H1 (cell line): ENCODE results near the gene ZNF687. TPM values are rescaled to one million over a fixed set of nuclear protein-coding genes. Genes with fewer than 3 reads are reported as not detected.

Experiments used
- CTCF ChIA-PET: fragments of 300-600 bp; sonication (Branson Sonifier 250); formaldehyde crosslinking; loops from one replicate; lab custom pipeline; 2021; ENCODE audit not compliant: partially characterized antibody; lab: Charles Lee
- POLR2A ChIA-PET: fragments of 300-600 bp; sonication (Branson Sonifier 250); formaldehyde crosslinking; loops from one replicate; lab custom pipeline; 2021; ENCODE audit warnings: inconsistent platforms; ENCODE audit not compliant: partially characterized antibody; lab: Charles Lee
- DNase-seq, 2 experiments: peaks; one replicate each; pipeline versions ENCODE4 v3.0.0 to v3.0.0-alpha.2; 2010 to 2022; ENCODE audit warnings: low spot score in 2 of 2, low read depth in 1 of 2, mixed read lengths in 1 of 2
- FAIRE-seq: peaks from 2 replicates; lab custom pipeline; 2011; peaks lifted over from hg19 to GRCh38; lab: Jason Lieb, UNC
- H2AFZ ChIP-seq: 2 replicates; pipeline ENCODE4 v1.8.1; 2012; ENCODE audit warnings: low read length, inconsistent platforms
- H2AK5ac ChIP-seq: 2 replicates; pipeline ENCODE4 v1.6.1; 2013; ENCODE audit warnings: low read depth, low read length
- H2BK120ac ChIP-seq: replicated peaks from 2 replicates; pipeline ENCODE3; 2013; ENCODE audit warnings: low read depth, low read length, inconsistent platforms
- H2BK12ac ChIP-seq: 2 replicates; pipeline ENCODE4 v1.6.1; 2013; ENCODE audit warnings: low read depth, low read length
- H2BK15ac ChIP-seq: 2 replicates; pipeline ENCODE4 v1.6.1; 2013; ENCODE audit warnings: low read length
- H2BK20ac ChIP-seq: 2 replicates; pipeline ENCODE4 v1.6.1; 2013; ENCODE audit warnings: low read length
- H2BK5ac ChIP-seq: 2 replicates; pipeline ENCODE4 v1.6.1; 2013; ENCODE audit warnings: low read depth, low read length
- H3K14ac ChIP-seq: 2 replicates; pipeline ENCODE4 v1.6.1; 2013; ENCODE audit warnings: inconsistent platforms; ENCODE audit not compliant: insufficient read length
- H3K18ac ChIP-seq: 2 replicates; pipeline ENCODE4 v1.6.1; 2013; ENCODE audit warnings: low read length; ENCODE audit errors: extremely low read depth
- H3K23ac ChIP-seq: 2 replicates; pipeline ENCODE4 v1.6.1; 2013; ENCODE audit warnings: inconsistent platforms; ENCODE audit not compliant: insufficient read length
- H3K23me2 ChIP-seq: 2 replicates; pipeline ENCODE4 v1.6.1; 2013; ENCODE audit warnings: low read depth, low read length
- H3K27ac ChIP-seq: 2 replicates; pipeline ENCODE4 v1.6.1; 2011; ENCODE audit warnings: low read depth, low read length, inconsistent platforms
- H3K27me3 ChIP-seq, 4 experiments: replicated peaks in 1 of 4; 1 replicate in 1 of 4; 2 replicates in 3 of 4; pipeline versions ENCODE4 v1.6.1 to v1.8.1; 2011 to 2013; ENCODE audit warnings: low read length in 3 of 4, mild to moderate bottlenecking in 3 of 4, inconsistent platforms in 2 of 4, mixed read lengths in 2 of 4, moderate library complexity in 1 of 4; ENCODE audit not compliant: control insufficient read depth in 3 of 4, insufficient read depth in 3 of 4; ENCODE audit errors: extremely low read depth in 1 of 4
- H3K36me3 ChIP-seq, 4 experiments: 2 replicates each; pipeline versions ENCODE4 v1.6.1 to v1.8.1; 2011 to 2013; ENCODE audit warnings: mild to moderate bottlenecking in 4 of 4, low read length in 3 of 4, moderate library complexity in 2 of 4, control low read depth in 1 of 4, inconsistent platforms in 1 of 4; ENCODE audit not compliant: insufficient read depth in 4 of 4, control insufficient read depth in 2 of 4
- H3K4ac ChIP-seq: replicated peaks from 2 replicates; pipeline ENCODE3; 2013; ENCODE audit warnings: low read length, low read depth, mixed read lengths, inconsistent platforms; ENCODE audit not compliant: insufficient read length
- H3K4me1 ChIP-seq, 4 experiments: replicated peaks in 1 of 4; 1 replicate in 1 of 4; 2 replicates in 3 of 4; pipeline versions ENCODE4 v1.6.1 to v1.8.1; 2011 to 2013; ENCODE audit warnings: low read length in 3 of 4, inconsistent platforms in 2 of 4, mixed read lengths in 1 of 4; ENCODE audit not compliant: insufficient read depth in 4 of 4, control insufficient read depth in 3 of 4
- H3K4me2 ChIP-seq, 2 experiments: 2 replicates each; pipeline versions ENCODE4 v1.6.1 to v1.8.1; 2011 to 2013; ENCODE audit warnings: low read depth in 2 of 2, low read length in 2 of 2, control low read depth in 1 of 2, inconsistent platforms in 1 of 2, mild to moderate bottlenecking in 1 of 2; ENCODE audit not compliant: insufficient read depth in 1 of 2
- H3K4me3 ChIP-seq, 4 experiments: fragments of 200-600, 300-600 bp in 1 of 4; sonication (generic), shearing (Covaris generic), sonication (Bioruptor Twin) in 1 of 4; 2 replicates each; pipeline versions ENCODE4 v1.5.1 to v1.8.1; 2011 to 2016; ENCODE audit warnings: low read length in 4 of 4, low read depth in 3 of 4, control low read depth in 2 of 4, inconsistent platforms in 2 of 4, mild to moderate bottlenecking in 2 of 4, mixed read lengths in 1 of 4, moderate library complexity in 1 of 4; ENCODE audit not compliant: insufficient read depth in 2 of 4; ENCODE audit errors: extremely low read depth in 1 of 4
- H3K56ac ChIP-seq: replicated peaks from 2 replicates; pipeline ENCODE3; 2013; ENCODE audit warnings: low read depth, mild to moderate bottlenecking, mixed read lengths, low read length, inconsistent platforms; ENCODE audit not compliant: insufficient read length
- H3K79me1 ChIP-seq: 2 replicates; pipeline ENCODE4 v1.6.1; 2013; ENCODE audit warnings: low read depth, low read length, control low read depth
- H3K79me2 ChIP-seq, 2 experiments: 2 replicates each; pipeline versions ENCODE4 v1.6.1 to v1.8.1; 2012 to 2013; ENCODE audit warnings: low read length in 2 of 2, mild to moderate bottlenecking in 2 of 2, inconsistent platforms in 1 of 2; ENCODE audit not compliant: insufficient read depth in 2 of 2, control insufficient read depth in 1 of 2
- H3K9ac ChIP-seq, 4 experiments: replicated peaks in 1 of 4; 1 replicate in 1 of 4; 2 replicates in 3 of 4; pipeline versions ENCODE4 v1.6.1 to v1.8.1; 2011 to 2013; ENCODE audit warnings: low read depth in 3 of 4, low read length in 3 of 4, control low read depth in 2 of 4, mild to moderate bottlenecking in 2 of 4, moderate library complexity in 2 of 4, inconsistent platforms in 1 of 4; ENCODE audit errors: extremely low read depth in 1 of 4
- H3K9me3 ChIP-seq, 2 experiments: 2 replicates each; pipeline versions ENCODE4 v1.6.1 to v1.8.1; 2012 to 2013; ENCODE audit warnings: mild to moderate bottlenecking in 2 of 2, moderate library complexity in 2 of 2, control low read depth in 1 of 2, inconsistent platforms in 1 of 2, low read depth in 1 of 2, low read length in 1 of 2, mixed read lengths in 1 of 2; ENCODE audit not compliant: insufficient read depth in 2 of 2
- H4K20me1 ChIP-seq, 2 experiments: replicated peaks in 1 of 2; 2 replicates each; pipeline versions ENCODE3 to v1.8.1; 2011 to 2013; ENCODE audit warnings: inconsistent platforms in 2 of 2, low read length in 2 of 2, mild to moderate bottlenecking in 1 of 2; ENCODE audit not compliant: insufficient read depth in 2 of 2, control insufficient read depth in 1 of 2
- H4K5ac ChIP-seq: 2 replicates; pipeline ENCODE4 v1.6.1; 2013; ENCODE audit warnings: low read length, low read depth, mixed read lengths, inconsistent platforms; ENCODE audit not compliant: insufficient read length
- H4K8ac ChIP-seq: 2 replicates; pipeline ENCODE4 v1.8.0; 2013; ENCODE audit warnings: mild to moderate bottlenecking, moderate library complexity, low read length, inconsistent platforms; ENCODE audit not compliant: insufficient read depth; ENCODE audit errors: extremely low read depth
- H4K91ac ChIP-seq: replicated peaks from 2 replicates; pipeline ENCODE3; 2013; ENCODE audit warnings: low read length, mixed read lengths, inconsistent platforms; ENCODE audit not compliant: insufficient read length
- CBX8 ChIP-seq: fragments of 300-800, 300-1000 bp; sonication (generic); IDR thresholded peaks from 2 replicates; pipeline ENCODE4 v1.7.1; 2016; ENCODE audit warnings: low read depth, low read length, borderline replicate concordance
- CREB1 ChIP-seq: IDR thresholded peaks from 2 replicates; pipeline ENCODE4 v1.6.1; 2012; ENCODE audit warnings: inconsistent platforms
- EP300 ChIP-seq, 2 experiments: IDR thresholded peaks; 1 replicate in 1 of 2; 2 replicates in 1 of 2; pipeline ENCODE4 v1.6.1; 2011 to 2012; ENCODE audit warnings: low read depth in 2 of 2, low read length in 2 of 2, mild to moderate bottlenecking in 2 of 2, borderline replicate concordance in 1 of 2, inconsistent platforms in 1 of 2, moderate library complexity in 1 of 2
- PHF8 ChIP-seq: fragments of 200-600 bp; sonication (generic); conservative IDR thresholded peaks from 2 replicates; pipeline ENCODE4 v1.7.1; 2012; ENCODE audit warnings: low read depth, mild to moderate bottlenecking, inconsistent platforms, low read length, moderate library complexity
- RAD21 ChIP-seq, 2 experiments: IDR thresholded peaks in 1 of 2; conservative IDR thresholded peaks in 1 of 2; 2 replicates each; pipeline ENCODE4 v1.6.1; 2011; ENCODE audit warnings: low read depth in 2 of 2, low read length in 2 of 2, improper control_type of control experiment in 1 of 2, inconsistent platforms in 1 of 2, mild to moderate bottlenecking in 1 of 2, moderate library complexity in 1 of 2
- SP1 ChIP-seq: IDR thresholded peaks from 2 replicates; pipeline ENCODE4 v1.6.1; 2011; ENCODE audit warnings: low read depth, low read length
- SP2 ChIP-seq: IDR thresholded peaks from 2 replicates; pipeline ENCODE4 v1.6.1; 2012; ENCODE audit warnings: mild to moderate bottlenecking, low read length, inconsistent platforms
- whole genome bisulfite sequencing, 2 experiments: shearing (Covaris generic) in 1 of 2; methylation state at CpG; one replicate each; pipeline versions ENCODE4 v1.1.6 to v1.1.7; 2013 to 2015; ENCODE audit warnings: low lambda C conversion rate in 2 of 2, mixed read lengths in 2 of 2, inconsistent platforms in 1 of 2, low coverage in 1 of 2, missing lambda C conversion rate in 1 of 2; ENCODE audit not compliant: insufficient replicate concordance in 2 of 2, insufficient coverage in 1 of 2, insufficient read length in 1 of 2; ENCODE audit errors: extremely low coverage in 1 of 2, missing lambda C conversion rate in 1 of 2; 5-methylcytosine and 5-hydroxymethylcytosine counted together
- polyA plus RNA-seq, 7 experiments: library from polyadenylated mRNA; depleted of rRNA in 3 of 7; stranded (reverse) in 5 of 7; unstranded in 2 of 7; fragments of >200 nt in 5 of 7; fragments of 200-250 nt in 2 of 7; gene quantifications; 1 replicate in 5 of 7; 2 replicates in 1 of 7; 4 replicates in 1 of 7; pipeline versions ENCODE4 v1.2.1 to v1.2.3, GENCODE V29; 2011 to 2013; ENCODE audit warnings: missing spikeins in 2 of 7, mixed read lengths in 2 of 7
- total RNA-seq: library from RNA; stranded (reverse); fragmentation: NEBNext Ultra II Directional; extraction: Animal tissue kit (Norgen Biotek cat#: 25700); gene quantifications from 2 replicates; pipeline ENCODE4 v1.2.1, GENCODE V29; 2021

The ZNF687 gene
- total and polyA plus RNA-seq, 2 of the 8 experiments (the other 6 are each of a cell fraction or from before 2014, with no cell fraction given): 45.9 to 69.9 TPM

DNA sequence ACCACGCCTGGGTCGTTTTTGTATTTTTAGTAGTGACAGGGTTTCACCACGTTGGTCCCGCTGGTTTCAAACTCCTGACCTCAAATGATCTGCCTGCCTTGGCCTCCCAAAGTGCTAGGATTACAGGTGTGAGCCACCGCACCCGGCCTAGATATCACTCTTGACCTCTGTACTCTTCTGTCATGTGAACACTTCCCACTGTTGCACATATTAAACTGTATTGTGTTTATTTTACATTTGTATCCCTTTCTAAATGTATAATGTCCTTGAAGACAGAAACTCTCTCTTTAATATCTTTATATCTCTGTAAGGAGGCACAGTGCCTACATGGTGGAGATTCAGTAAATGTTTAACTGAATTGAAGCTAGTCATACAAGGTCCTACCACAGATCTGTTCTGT is 46.9 kb upstream of the ZNF687 start:
- Histone ChIP-seq H4K91ac (no peak overlapping the region), H3K18ac (no peak overlapping the region), H3K79me2 (no peaks in the 10 kb centered on the region), H3K36me3 (peaks cover 44 to 92% (median 74%) of the 10 kb centered on the region in 4 experiments), H3K4me1 (no peaks in the 10 kb centered on the region), H3K9ac (no peak overlapping the region), H2BK5ac (no peak overlapping the region), H3K27ac (no peak overlapping the region), H3K27me3 (no peaks in the 10 kb centered on the region), H4K8ac (no peak overlapping the region), H3K4me2 (no peak overlapping the region), H2BK120ac (no peak overlapping the region), H3K4ac (no peak overlapping the region), H2AK5ac (no peak overlapping the region), H4K20me1 (peaks cover 0 to 3% of the 10 kb centered on the region in 2 experiments), H3K56ac (no peak overlapping the region), H2BK15ac (no peak overlapping the region), H2AFZ (no peak overlapping the region), H4K5ac (no peak overlapping the region), H2BK12ac (no peak overlapping the region), H3K14ac (no peak overlapping the region), H3K23me2 (no peaks in the 10 kb centered on the region), H3K4me3 (no peak overlapping the region), H3K9me3 (no peaks in the 10 kb centered on the region), H3K79me1 (no peaks in the 10 kb centered on the region), H3K23ac (no peak overlapping the region), H2BK20ac (no peak overlapping the region)
- TF ChIP-seq CBX8 (no peak), EP300 (IDR thresholded peaks at IDR 0.05; ENCODE audit: borderline replicate concordance in 1 of 2, low read depth in 2 of 2, low read length in 2 of 2) (no peak), SP2 (no peak), CREB1 (no peak), PHF8 (no peak), SP1 (no peak), RAD21 (IDR thresholded peaks at IDR 0.05 in 1 of 2, conservative IDR thresholded peaks at IDR 0.05 in 1 of 2; ENCODE audit: low read depth in 2 of 2, low read length in 2 of 2) (no peak)
- no peak for FAIRE-seq
- ChIA-PET CTCF (interaction anchor here (0.7 to 3.6 kb wide), 2 partner anchors 16 to 135 kb away, joined by 3 to 17 read pairs; no protein-coding TSS in a partner anchor), POLR2A (interaction anchor here (1.4 kb wide), 1 partner anchor 16 kb away, joined by 3 read pairs; no protein-coding TSS in a partner anchor)
- WGBS, 2 experiments: 77% methylated on average over 6 of the region's 6 CpGs; no CpG with 5 or more reads in 1 of the 2 experiments
- no peak for DNase-seq
